Activated T-cell treated with anti-CD3 and anti-CD28 coated beads, Interleukin-2, amount 50 U/mL, for 48 hours (primary cell): ENCODE data around the gene DYDC1.
"Not testable (repeated sequence)": the region's sequence is repeated elsewhere in the genome, so short reads cannot be mapped to it uniquely, and the experiment has no call there.

Source experiments
- DNase-seq, 2 experiments: peaks; one replicate each; pipeline ENCODE4 v3.0.0-alpha.2; 2020

The DYDC1 gene

DNA sequence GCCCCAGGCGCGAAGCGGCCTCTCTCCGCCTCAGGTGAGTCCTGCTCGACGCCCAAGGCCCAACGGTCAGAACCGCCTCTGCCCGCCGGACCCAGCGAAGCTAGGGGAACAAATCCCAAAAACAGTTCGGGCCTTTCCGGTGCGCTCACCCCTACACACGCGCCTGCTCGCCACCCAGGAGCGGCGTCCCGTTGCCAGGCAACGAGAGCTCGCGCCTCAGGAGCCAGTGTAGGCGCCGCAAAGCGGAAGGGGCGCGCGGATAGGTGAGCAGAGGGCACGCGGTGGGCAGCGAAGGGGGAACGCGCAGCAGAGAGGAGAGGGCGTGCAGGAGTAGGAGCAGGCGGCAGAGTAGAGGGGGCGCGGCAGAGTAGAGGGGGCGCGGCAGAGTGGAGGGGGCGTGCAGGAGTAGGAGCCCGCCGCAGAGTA is at the start of gene DYDC1, which contains the start of gene DYDC2:
Gene DYDC1 (minus strand): TSS at position 193 of the 426 bp plus-strand sequence. CDS start 4,154 bp downstream, outside the sequence.
Gene DYDC2 (plus strand): TSS at position 219 of the 426 bp plus-strand sequence. CDS start 5,663 bp downstream, outside the sequence.
- peak; percentile 67 to 75 for DNase-seq

DNA sequence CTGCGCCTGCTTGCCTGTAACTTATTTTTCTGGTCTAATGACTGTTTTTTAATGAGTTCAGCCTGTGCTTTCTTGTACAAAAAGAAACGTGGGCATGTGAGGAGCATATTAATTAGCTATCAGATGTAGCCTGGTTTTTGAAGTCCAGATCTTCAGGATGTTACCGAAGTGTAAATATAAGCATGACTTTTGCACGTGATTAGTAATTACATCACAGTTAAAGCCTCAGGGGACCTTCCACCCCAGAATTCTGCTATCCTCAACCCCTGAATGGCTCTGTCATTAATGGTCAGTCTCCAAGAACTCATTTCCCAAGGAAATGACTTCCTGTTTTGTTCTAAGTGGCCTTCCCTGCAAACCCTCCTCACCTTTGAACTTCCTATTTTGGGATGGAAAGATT is 49.6 kb upstream of the DYDC1 start:
- no peak for DNase-seq

DNA sequence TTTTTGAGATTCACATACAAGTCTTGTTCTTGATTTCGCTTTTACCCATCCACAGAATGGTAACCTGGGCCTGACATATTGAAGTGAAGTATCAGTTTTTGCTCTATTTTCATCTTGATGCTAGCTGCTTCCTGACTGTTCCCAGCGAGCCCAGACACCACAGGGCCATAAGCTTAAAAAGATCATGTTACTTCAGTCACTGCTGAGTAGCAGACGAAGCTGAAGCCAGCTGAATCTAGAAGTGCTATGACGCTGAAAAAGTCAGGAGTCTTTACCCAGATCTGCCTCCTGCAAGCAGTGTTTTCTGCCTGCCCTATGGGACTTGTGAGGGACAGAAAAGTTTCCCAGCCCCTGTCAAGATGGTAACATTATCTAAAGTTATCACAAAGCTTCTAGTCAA is 49.1 kb upstream of the DYDC1 start:
- DNase-seq = no peak

- DNase-seq = no peak
These were observed 48.5 kb upstream of the DYDC1 start for GRCh38 chr10:80405035-80405434.

DNA sequence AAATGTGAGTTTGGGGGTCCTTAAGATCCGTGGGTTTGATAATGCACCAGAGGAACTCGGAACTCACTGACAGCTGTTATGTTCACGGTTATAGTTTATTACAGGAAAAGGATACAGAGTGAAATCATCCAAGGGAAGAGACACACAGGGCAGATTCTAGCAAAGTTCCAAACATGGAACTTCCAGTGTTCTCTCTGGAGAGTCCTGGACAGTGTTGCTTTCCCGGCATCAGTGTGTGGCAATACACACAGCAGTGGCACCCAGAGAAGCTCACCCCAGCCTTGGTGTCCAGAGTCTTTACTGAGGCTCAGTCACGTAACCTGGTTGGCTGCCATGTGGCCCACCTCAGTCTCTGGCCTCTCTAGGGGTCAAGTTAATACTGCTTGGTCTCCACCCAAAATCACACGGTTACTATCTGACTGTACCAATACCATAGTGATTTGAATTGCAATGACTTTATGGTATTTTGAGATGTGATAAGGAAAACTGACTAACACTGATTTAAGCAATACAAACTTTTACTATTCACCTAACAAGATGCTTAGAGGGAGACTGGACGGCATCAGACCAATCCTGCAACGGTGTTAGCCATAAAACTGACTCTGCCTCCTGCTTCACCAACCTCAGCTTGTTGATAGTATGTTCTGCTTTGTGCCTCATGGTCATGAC is 43.7 kb upstream of the DYDC1 start:
- no peak for DNase-seq

- no peak for DNase-seq
These were observed 40.5 kb upstream of the DYDC1 start for GRCh38 chr10:80397014-80397413.

DNA sequence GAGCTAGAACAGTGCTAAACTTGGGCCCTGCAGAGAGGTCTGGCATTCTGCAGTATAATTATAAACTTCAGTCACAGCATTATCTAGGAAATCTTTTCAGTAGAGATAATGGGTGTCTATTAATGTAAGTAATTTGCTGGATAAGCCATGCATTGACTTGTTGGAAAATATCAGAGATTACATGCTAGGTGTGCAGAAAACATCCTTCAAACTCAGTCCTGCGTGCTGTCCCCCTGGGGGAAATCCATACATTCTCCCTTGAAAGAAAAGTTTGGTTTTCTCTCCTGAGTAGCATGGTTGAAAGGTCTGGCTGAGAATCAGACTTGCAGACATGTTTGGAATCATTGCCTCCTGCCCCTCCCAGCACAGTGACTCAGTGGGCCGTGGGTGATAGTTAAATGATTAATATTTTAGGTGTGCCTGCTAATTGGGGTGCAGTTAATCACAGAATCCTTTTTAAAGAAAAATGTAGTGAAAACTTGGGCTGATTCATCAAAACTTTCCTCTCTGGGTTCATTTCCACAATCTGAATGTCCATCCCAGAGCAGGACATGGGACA is 37.9 kb upstream of the DYDC1 start:
- DNase-seq = no peak

DNA sequence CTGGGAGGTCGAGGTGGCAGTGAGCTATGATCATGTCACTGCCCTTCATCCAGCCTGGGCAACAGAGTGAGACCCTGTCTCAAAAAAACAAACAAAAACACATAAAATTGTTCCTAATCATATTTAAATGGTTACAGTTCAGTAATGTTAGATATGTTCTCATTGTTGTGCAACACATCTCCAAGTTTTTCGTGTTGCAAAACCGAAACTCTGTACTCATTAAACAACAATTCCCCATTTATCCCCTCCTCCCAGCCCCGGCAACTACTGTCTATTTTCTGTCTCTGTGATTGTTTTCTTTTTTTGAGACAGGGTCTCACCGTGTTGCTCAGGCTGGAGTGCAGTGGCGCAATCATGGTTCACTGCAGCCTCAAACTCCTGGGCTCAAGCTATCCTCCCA is 35.7 kb upstream of the DYDC1 start:
- no peak for DNase-seq

- DNase-seq = no peak
These were observed 34.2 kb upstream of the DYDC1 start for GRCh38 chr10:80390740-80391139.

DNA sequence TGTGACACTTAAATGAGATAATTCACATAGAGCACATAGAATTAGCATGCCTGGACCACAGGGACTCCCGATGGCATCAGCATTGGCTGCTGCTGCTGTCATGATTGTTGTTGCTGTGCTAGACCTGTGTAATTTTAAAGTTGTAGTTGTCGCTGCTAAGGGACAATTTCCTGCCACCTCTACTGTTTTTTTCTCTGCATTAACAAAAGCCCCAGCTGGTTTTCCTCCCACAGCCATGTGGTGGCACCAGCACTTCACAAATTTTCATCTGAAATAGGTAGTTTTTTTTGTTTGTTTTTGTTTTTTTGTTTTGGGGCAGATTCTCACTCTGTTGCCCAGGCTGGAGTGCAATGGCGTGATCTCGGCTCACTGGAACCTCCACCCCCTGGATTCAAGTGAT is 26.4 kb upstream of the DYDC1 start:
- peak; percentile 46 to 51 for DNase-seq

- no peak for DNase-seq
These were observed 23.6 kb upstream of the DYDC1 start for GRCh38 chr10:80380185-80380584.

- DNase-seq = no peak
These were observed 23.1 kb upstream of the DYDC1 start for GRCh38 chr10:80379701-80380100.

DNA sequence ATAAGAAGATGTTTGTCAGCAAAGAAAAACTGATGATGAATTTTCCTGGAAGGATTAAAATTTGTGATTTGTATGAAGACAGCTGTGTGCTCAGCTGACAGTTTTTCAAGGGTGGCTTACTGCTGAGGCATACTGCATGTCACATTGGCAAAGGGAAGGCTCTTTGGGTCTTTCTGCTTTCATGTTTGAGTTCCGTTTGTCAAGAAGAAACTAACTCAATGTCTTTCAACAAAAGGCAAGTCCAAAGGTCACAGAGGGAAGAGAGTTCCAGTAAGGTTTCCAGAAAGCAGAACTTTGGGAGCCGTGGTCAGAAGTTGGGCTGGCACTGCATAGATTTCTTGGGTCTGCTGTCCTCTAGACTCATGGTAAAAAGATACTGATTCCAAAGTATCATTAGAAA is 16.9 kb upstream of the DYDC1 start:
- DNase-seq = no peak

DNA sequence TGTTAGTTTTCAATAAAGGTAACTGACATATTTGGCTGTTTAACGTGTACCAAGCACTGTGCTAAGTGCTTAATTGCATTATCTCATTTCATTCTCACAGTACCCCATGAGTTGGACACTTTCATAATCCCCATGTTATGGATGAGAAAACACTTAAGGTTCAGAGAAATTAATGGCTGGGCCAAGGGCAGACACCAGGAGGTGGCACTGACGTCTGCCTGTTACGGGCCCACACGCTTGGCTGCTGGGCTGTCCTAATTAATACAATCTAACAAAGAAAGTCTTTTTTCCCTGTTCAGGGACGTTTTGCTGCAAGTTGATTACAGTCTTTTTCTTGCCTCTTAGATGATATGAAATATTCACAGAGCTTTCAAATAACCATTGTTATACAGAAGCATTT is 16.1 kb upstream of the DYDC1 start:
- DNase-seq = no peak

GRCh38 chr10:80371467-80371866 is 14.9 kb upstream of the DYDC1 start:
- no peak for DNase-seq

GRCh38 chr10:80365510-80365909 is 9.0 kb upstream of the DYDC1 start:
- DNase-seq = no peak

DNA sequence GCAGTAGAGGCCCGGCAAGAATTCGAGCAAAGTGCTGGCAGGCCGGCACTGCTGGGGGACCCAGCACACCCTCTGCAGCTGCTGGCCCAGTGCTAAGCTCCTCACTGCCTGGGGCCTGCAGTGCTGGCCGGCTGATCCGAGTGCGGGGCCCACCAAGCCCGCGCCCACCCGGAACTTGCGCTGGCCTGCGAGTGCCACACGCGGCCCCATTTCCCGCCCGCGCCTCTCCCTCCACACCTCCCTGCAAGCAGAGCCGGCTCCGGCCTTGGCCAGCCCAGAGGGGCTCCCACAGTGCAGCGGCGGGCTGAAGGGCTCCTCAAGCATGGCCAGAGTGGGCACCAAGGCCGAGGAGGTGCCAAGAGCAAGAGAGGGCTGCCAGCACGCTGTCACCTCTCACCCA is 3.1 kb upstream of the DYDC1 start:
- DNase-seq = no peak

GRCh38 chr10:80358925-80359324 is 2.4 kb upstream of the DYDC1 start:
- DNase-seq = not testable (repeated sequence)

- no peak for DNase-seq
These were observed 1.2 kb upstream of the DYDC1 start for GRCh38 chr10:80357851-80358125.

DNA sequence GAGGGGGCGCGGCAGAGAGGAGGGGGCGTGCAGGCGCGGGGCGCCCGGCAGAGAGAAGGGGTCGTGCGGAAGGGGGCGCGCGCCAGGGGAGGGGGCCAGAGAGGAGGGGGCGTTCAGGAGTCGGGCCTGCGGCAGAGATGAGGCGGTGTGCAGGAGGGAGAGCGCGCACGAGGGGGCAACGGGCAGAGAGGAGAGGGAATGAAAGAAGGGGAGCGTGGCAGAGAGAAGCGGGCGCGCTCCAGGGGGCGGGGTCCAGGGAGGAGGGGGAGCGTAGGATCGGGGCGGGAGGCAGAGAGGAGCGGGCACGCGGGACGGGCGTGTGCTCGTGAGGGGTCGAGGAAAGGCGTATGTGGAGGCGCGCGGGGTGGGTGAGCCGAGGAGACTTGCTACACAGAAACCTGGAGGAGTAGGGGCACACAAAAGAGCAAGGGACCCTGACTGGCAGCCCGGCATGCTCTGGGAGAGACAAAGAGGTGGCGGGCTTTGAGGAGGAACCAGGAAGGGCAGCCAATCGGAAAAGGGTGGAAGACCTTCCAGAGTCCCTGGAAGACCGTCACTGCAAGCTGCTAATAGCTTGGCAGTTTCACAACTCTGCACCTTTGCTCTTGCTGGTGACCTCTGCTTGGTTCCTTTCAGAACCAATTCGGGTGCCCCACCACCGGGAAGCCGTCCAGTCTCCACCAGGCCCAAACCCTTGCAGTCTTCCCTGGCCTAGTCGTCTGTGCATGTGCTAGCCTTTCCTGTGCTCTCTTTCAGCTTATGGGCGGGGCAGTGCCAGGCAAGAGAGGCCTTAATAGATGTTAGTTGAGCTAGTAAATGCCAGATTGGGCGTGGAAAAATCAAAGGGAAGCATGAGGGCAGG is 665 bp upstream of the DYDC1 start:
- DNase-seq = no peak

- no peak for DNase-seq
These were observed 5.3 kb downstream of the DYDC1 start for GRCh38 chr10:80351220-80351619.

GRCh38 chr10:80350251-80350650 is 6.3 kb downstream of the DYDC1 start:
- no peak for DNase-seq

DNA sequence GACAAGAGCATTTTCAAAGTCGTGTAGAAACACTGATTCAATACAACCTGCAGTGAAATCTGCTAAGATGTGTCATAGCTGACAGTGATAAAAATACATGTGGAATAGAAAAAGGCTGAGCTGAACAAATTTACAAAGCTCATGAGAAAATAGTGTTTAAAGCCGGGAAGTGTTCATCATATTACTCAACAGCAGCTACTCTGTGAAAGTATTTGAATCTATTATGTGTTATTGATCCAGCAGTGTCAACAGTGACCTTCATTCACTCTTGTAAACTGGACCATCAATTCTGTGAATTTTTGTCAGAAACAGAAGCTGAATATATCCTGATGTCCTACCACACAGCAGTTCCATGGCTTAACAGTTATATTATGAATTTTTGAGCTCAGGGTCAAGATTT is 11.6 kb downstream of the DYDC1 start:
- DNase-seq = no peak

GRCh38 chr10:80344276-80344675 is 12.3 kb downstream of the DYDC1 start:
- no peak for DNase-seq
